Kidney capillary endothelial cell (primary cell): ENCODE data around the gene SOX21.

Experiments used
- DNase-seq: peaks from one replicate; pipeline ENCODE4 v3.0.0-alpha.2; 2018; ENCODE audit warnings: low spot score

The SOX21 gene

DNA sequence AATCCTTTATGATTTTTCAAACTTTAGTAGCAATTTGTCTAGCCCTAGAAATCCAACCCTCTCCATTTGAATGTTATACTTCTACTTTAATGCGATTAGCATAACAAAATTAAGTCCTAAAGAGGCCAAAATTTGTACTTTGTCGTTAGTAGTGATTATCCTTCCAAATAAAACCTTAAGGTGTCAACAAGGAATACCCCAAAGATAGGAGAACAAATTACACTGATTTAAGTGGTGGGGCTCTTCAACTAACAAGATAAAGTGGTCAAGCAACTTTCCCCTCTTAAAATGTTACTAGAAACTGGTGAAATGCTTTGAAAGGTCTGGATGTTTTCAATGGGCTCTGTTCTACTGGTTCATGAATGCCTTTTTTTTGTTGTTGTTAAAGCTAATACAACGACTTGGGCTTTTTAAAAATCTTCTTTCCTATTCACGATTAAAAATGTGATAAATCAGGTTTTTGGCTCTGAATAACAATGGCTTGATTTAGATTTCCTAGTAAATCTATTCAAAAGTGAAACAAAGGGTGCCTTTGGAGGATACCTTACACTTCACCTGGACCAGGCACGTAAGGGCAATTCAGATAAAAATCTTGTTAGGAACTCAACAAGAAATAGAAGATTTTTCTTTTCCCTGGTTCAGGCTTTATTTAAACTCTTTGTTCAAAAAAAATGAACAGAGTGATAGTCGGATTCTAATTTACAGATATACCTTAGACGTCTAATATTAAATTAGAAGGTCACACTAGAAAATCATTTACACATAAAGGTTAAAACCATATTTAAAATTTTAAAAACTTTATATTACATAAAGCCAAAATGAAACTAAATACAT, 3.1 kb downstream of the SOX21 start:
- no peak for DNase-seq

DNA sequence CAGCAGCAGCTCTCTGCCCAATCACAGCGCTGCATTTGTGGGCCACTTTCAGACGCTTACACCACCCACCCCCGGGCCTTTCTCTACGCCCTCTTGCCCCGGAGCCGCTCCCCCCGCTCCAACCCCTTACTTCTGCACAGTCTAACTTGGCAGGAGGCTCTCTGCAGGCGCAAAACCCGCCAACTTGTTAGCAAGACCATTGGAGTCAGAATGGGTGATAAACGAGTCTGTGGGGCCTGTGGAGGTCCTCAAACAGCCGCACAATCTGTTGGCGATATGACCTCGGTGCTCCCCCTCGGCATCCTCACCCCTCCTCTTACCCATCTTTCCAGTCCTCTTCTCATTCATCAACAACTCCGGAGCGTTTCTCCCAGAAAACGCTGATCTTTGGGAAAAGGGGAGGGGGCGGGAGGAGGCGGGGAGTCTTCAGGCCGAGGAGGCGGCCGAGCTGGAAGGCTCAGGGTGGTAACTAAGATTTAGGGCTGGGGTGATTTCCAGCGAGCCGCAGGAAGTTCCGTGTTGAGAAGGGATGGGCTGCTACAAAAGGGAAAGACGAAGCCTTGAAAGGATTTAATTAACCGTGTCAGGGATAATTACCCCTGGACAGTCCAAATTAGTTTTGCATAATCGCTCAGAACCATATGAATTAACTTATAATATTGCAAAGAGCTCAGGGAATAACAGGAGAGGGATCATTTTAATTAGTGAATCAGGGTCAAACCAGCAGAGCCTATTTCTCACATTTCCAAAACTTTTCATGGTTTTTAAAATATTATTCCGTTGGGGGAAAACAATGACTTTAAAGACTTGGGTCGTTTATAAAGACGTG, 4.1 kb downstream of the SOX21 start:
- DNase-seq, result no peak

DNA sequence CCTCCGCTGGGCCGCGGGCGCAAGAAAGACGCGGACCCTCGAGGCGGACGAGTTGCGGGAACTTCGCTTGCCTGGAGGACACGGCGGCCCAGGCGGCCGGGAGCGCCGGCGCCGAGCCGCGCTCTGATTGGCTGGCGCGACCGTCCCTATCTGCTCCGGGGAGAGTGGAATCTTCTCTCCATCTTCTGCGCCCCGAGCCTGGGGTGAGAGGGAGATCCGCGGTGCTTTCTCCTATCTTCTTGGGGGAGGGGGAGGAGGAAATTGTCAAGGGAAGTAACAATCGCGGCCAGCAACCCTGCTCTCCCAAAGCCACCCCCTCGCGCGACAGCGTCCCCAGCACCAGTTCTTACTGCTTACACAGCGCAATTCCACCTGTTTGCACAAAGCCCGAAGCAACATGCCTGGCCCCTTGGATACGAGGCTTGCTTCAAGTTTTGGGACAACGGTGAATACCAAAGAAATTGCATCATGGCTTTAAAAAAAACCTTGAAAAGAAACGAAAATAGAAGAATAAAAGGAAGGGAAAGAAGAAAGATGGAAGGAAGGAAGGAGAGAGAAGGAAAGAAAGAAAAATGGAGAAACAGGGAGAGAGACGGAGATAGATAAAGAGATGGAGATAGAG, 4.8 kb downstream of the SOX21 start:
- DNase-seq, result no peak

DNA sequence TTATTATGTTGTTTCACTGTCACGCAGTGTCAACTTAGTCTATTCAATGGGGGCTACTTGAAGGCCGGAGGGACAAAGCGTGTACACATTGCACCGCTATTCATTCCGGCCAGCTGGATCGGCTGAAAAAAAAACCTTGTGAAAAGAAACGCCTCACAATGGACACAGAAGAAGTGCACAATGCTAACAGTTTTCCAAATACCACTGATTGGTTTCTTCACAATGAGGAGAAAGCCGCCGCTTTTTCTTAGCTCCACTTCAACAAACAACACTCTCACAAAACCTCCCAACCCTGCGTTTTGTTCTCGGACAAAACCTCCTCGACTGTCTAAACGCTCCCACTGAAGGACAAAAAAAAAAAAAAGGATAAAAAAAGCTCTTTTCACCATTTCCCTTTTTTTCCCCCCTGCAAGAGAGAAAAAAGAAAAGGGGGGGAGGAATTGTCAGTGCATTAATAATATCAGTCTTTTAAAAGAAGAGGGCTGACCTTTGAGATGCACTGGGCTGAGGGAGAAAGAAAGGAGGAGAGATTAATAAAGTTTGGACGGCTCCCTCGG, 5.4 kb downstream of the SOX21 start:
- no peak for DNase-seq

DNA sequence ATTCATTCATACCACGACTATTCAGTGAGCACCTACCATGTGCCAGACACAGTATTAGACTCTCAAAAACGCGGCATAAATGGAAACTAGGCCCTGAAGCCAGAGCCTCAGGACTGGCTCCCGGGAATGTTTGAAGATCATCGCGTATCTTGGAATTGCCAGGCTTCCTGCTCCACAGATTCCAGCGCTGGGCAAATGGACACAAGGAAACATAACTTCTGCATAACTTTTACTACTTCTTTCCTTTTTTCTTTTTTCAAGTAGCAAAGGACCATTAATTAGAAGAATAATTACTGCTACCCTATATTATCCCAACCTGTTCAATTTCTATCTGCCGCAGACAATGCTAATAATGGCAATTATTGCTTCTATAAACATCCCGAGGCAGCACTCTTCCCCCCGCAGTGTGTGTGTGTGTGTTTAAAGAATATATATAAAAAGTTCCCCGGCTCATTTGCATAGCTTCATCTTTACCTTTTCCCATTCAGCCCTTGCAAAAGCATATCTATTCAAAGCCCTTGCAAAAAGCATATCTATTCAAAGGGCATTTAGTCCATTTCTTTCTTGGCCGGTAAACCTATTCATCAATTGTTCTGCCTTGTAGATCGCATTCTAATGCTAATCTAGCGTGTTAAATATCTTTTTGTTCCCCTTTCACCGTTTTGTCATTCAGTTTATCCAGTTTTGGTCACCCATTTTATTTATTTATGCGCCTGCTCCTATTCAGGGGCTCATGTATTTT, 6.1 kb downstream of the SOX21 start:
- DNase-seq, result no peak

DNA sequence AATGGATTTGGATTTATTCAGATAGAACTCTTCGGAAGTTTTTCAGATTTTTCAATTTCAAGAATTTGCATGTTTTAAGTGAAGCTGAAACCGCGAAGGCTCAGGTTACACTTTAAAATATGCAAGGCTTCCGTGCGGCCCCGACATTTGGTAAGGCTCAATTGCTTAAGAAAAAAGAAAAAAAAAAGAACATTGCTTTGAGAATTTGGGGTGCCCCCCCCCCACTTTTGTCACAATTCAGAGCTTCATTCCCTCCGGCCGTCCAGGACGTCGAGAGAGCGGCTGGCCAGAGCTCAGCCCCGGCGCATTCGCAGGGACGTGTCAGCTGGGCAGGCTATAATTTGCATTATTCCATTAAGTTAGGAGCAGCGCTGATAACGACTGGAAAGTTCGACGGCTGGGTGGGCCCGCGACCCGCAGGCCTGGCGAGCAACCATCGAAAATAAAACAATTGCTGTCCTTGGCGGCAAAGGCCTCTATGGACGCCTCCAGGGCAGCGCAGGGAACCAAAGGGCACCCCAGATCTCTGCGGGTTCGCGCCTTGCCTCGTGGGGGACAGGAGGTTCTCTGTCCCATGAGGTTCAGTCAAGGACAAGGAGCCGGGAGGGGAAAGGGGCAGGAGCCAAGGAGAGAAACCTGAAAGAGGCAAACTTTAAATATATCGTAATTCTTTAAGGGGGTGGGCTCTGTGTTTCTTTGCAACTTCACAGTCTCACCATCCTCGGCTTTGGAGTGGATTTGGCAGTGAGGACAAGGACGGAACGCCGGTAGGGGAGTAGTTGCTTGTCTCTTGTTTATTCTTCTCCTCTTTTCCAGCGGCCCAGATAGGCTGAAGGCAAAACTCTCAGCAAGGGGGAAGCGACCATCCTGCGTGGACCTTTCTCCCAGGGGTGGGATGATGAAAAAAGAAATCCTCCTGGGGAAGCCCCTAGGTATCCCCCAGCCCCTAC, 7.0 kb downstream of the SOX21 start:
- no peak for DNase-seq

DNA sequence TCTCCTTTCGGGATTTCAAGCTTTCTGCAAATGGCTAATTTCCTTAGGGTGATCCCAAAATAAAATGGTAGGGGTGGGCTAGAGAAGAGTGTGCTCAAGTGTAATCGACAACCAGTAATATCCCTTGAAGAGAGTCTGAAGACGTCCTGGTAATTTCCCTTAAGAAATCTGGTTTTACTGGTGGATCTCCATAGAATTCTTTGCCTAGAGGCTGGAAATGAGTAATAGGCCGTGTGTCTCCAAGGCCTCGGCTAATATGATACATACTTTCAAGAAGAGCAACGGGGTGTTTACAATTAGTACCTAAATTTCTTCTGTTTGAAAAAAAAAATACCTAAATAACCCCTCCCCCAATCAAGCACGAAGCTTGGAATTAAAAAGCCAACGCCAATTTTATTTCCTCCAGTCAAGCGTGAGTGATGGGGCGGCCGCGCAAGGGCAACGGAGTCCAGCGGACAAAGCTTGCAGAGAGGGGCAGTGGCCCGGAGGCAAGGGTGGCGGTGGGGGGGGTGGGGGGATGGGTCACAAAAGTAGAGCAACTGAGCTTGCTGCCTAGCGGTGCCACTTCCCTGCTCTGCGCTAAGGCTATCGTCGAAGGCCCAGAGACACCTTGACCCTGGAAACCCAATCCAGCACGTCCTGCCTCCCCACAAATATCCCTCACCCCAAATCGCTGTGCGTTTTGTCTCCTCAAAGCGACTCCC, 7.8 kb downstream of the SOX21 start:
- no peak for DNase-seq

DNA sequence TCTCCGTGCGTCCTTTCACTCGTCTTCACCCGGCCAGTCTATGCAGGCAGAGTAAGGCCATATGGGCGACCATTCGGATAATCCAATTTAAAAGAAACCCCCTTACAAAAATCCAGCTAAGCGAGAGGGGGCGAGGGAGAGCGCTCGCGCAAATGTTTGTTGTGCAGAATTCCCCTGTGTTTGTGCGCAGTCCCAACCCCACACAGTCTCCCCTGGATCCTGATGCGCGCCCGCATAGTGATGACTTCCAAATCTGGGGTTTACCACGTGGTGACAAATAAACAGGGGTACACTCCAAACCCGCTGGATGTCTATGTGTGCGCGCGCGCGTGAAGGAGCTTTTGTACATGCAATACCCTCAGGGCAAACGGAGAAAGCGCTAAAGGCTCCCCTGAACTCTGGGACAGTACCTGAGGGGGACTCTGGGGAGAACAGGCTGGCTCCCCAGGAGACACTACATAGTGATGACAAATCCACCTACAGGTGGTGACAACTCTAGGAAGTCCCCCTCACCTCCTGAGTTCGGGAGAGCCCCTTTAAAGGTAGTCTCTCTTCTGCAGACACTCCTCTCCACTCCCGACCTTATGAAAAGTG, 8.5 kb downstream of the SOX21 start:
- no peak for DNase-seq

DNA sequence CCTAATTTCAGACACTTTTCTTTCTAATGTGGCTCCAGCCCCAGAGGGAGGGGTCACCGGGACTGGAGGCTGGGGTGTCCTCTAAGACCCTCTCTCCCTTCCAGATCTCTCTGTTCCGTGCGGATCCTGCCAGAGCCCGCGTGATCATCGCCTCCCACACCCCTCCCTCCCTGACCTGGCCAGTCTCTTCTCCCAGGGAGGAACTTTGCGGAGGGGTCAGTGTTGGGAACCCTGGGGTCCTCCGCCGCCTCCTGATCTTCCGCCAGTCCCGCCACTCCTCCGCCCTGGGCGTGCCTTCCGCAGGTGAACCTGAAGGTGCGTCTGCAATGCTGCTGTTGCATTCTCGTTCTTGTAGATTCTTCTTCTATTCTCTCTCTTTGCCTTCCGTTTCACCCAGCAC, 9.1 kb downstream of the SOX21 start:
- DNase-seq, result no peak

DNA sequence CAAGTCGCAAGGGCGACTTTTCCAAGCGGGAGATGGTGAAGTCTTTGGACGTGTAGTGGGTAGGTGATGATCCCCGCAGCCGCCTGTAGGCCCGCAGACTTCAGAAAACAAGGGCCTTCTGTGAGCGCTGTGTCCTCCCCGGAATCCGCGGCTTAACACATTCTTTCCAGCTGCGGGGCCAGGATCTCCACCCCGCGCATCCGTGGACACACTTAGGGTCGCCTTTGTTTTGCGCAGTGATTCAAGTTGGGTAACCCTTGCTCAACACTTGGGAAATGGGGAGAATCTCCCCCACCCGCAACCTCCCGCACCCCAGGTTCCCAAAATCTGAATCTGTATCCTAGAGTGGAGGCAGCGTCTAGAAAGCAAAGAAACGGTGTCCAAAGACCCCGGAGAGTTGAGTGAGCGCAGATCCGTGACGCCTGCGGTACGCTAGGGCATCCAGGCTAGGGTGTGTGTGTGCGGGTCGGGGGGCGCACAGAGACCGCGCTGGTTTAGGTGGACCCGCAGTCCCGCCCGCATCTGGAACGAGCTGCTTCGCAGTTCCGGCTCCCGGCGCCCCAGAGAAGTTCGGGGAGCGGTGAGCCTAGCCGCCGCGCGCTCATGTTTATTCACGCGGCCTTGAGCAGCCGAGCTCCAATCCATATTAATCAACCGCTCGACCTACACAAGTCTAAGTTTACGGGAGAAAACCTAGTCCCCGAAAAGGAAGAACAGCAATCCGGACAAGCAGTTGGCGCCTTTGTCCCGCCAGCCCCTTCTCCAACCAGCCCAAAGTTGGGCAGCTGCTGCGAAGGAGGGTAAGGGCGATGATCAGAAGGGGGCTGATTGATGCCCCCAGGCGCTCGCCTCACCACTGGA, 9.9 kb downstream of the SOX21 start:
- DNase-seq, result no peak

DNA sequence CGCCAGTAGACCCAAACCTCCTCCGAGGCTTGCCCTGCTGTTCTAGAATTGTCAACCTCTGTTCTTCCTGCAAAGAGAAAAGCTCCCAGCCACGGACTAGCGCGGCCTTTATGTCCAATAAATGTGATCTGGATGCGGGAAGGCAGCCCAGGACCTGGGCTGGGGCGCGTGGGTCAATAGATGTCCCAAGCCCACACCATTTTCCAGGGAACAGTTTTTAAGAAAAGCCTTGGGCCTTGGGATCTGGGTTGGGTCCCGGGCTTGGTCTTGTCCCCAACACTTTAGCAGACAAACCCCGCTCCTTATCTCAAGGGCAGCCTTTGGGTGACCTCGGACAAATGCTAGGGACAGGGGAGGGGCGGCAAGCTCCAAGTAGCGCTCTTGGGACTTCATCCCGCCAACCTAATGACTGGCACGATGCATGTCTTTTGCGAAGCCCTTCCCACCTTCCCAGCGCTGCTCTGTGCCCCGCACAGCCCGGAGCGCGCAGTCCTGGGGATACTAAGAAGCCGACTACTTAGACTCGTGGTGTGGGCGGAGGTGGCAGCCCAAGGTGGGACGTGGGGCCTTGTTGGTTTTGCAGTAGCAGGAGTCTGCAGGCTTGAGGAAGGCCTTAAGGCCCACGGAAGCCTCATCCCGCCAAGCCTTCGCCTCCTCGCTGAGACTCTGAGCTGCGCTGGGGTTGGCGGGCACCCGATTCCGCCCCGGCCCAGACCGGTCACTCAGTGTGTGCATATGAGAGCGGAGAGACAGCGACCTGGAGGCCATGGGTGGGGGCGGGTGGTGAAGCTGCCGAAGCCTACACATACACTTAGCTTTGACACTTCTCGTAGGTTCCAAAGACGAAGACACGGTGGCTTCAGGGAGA, 10.8 kb downstream of the SOX21 start:
- no peak for DNase-seq

DNA sequence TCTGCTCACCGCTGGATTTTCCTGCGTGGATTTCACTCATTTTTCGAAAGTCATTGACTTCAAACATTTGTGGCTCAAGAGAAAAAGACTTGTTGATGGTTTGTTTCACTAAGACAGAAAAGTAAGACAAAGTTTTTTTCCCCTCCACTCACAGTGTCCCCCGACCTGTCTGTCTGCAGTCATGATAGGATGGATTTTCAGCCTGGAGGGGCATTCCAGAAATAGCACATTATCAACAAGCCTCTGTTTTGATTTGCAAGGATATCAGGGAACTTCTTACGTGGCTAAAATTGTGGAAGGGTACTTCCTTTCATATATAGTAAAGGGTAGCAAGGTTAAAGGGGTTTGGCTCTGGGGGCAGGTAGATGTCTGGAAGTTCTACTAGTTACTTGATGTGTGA, 11.8 kb downstream of the SOX21 start:
- DNase-seq, result no peak

DNA sequence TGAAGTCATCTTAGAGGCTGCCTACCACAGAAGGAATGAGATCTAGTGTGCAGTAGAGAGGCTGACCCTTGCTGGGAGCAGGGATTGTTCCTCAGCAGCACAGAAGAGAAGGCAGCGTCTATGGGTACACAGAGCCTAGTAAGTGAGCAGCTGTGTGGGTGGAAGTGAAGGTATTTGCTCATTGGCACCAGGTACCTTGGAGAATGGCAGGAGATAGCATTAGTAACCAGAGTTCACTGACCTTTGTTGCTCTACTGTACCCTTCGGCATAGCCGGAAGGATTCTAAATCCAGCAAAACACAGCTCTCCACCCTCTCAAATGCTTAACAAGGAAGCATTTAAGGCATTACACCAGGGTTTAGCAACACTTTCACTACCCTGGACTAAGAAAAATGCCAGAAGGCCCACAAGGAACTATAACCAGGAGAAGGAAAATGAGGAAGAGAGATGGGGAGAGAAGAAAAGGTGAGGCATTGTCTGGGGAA, 12.3 kb downstream of the SOX21 start:
- no peak for DNase-seq

DNA sequence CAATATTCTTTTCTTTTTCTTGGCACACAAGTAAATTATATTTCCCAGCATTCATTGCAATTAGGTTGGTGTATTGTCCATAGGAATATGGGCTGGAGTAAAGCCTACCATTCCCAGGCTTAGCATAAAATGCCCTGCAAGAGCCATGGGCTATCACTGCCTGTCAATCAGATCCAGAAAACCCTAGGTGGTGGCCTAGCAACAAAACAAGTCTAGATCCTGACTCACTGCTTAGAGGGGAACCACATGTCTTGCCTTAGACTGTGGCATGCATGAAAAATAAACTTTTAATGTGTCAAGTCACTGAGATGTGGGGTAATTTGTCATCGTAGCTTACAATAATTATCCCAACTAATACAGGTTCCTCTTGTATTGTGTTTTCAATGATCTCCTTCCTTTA, 16.2 kb downstream of the SOX21 start:
- no peak for DNase-seq

DNA sequence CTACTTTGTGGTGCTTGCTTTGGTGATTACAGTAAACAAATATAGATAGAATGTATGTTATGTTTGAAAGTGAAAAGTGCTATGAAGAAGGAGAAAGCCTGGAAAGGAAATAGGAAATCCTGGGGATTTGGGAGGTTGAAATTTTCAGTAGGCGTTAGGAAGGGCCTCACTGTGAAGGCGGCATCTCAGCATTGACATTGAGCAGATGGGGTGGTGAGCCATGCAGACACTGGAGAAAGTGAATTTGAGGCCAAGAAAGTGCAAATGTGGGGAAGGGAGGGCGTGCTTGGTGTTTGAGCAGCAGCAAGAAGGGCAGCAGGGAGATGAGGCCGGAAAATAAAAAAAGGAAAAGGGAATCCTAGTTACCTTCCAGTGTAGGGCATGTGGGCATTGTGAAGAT, 20.3 kb downstream of the SOX21 start:
- DNase-seq, result no peak

DNA sequence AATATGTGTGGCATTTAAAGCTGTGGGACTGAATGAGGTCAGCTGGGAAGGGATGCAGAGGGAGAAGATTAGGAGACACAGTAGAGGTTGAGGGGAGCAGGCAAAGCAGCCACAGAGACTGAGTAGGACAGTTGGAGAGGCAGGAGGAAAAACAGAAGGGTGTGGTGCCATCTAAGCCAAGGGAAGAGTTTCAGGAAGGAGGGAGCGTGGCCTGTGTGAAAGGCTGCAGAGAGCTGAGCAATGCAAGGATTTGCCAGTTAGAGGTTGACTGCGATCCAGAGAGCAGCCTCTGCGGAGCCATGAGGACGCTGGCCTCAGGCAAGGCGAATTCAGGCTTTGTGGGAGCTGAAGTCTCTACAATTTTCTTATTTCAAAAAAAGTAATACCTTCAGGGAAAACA, 28.9 kb downstream of the SOX21 start:
- DNase-seq, result no peak

DNA sequence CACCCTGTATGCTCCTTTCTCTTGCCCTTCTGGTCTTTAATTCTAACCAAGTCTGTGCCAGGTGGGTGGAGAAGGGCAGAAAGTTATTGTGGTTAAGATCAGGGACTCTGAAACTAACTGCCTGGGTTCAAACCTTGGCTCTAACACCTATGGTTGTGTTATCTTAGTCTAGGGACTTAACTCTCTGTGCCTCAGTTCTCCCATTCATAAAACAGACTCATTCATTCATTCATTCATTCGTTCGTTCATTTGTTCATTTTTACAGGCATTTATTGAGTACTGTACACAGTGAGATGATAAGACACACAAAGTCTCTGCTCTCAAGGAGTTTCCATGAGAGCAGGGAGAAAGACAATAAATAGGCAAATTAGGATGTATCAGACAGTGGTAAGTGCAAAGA, 30.1 kb downstream of the SOX21 start:
- DNase-seq, result no peak

DNA sequence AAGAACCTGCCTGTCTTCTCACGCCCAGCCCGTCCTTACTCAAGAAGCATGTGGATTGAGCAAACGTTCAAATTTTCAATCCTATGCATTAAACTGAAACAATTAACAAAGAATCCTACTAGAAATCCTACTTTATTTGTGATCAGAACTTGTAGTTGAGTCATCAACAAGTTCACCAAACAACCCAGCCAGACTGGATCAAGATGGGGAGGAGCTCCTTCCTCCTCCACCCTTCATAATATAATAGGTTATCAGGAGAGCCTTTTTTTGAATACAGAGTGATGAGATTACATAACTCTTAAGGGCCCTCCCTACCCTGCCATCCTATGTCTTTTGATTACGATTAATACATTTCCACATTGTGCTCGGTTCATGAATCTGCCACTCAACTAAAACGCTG, 32.7 kb downstream of the SOX21 start:
- DNase-seq, result no peak
